Cardiac muscle cell (in vitro differentiated cells and primary cell): ENCODE measurements around the gene EML4. TPM values are rescaled to one million over a fixed set of nuclear protein-coding genes. Genes with fewer than 3 reads are reported as not detected.

Experiments used
- DNase-seq, 2 donors: peaks; one replicate each; pipeline versions ENCODE4 v3.0.0 to v3.0.0-alpha.2; 2010 to 2017; ENCODE audit warnings: low read depth in 1 of 2, low spot score in 1 of 2
- H3K27ac ChIP-seq: fragments of 200-600 bp; sonication (generic); 2 replicates; pipeline ENCODE4 v1.5.1; 2016
- H3K27me3 ChIP-seq: fragments of 200-600 bp; sonication (generic); 2 replicates; pipeline ENCODE4 v1.6.0; 2016; ENCODE audit warnings: control low read depth
- H3K36me3 ChIP-seq: fragments of 200-600 bp; sonication (generic); 2 replicates; pipeline ENCODE4 v1.5.1; 2016; ENCODE audit warnings: control low read depth
- H3K4me1 ChIP-seq: fragments of 200-600 bp; sonication (generic); 2 replicates; pipeline ENCODE4 v1.8.1; 2017; ENCODE audit warnings: low read depth, mild to moderate bottlenecking, mixed run types
- H3K4me3 ChIP-seq: fragments of 200-600 bp; sonication (generic); 2 replicates; pipeline ENCODE4 v1.5.1; 2016; ENCODE audit warnings: mild to moderate bottlenecking
- H3K9me3 ChIP-seq: fragments of 200-600 bp; sonication (generic); 2 replicates; pipeline ENCODE4 v1.5.1; 2017; ENCODE audit warnings: low read depth, mild to moderate bottlenecking, control low read depth
- polyA plus RNA-seq: library from polyadenylated mRNA; unstranded; fragments of >200 nt; fragmentation: Nextera tagmentation; extraction: Ambion mirVana; gene quantifications from 2 replicates; pipeline ENCODE4 v1.2.1, GENCODE V29; 2016
- total RNA-seq: library from RNA; depleted of rRNA; stranded (reverse); fragments of >200 nt; gene quantifications from 2 replicates; pipeline ENCODE4 v1.2.3, GENCODE V29; 2016
- TF ChIP-seq, protein P1 (sequence below): IDR thresholded peaks from 2 replicates; pipeline ENCODE4 v1.5.1; 2012; ENCODE audit warnings: low read depth, mild to moderate bottlenecking, low read length

The EML4 gene
- total and polyA plus RNA-seq, 2 experiments from 2014 or later = 46.6 to 56.2 TPM

DNA sequence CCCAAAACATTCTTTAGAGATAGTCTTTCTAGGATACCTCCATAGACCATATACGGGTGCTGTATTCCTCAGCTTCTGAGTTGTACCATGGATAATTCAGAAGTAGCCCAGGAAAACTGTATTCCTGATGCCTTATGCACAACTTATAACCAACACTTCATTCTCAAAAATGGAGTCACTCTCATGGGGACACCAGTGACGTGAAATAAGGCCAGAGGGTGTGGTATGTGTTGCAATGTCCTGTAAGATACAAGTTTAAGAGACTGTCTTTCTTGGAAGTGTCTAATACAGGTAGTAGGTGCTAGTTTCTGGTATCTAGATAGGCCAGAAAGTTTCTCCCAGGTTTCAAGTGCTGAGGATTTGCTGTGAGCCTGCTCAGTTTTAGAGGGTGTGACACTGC, 155.8 kb downstream of the EML4 start:
- no peaks in the 10 kb centered on the region for H3K4me1 ChIP-seq
- no peak overlapping the region for H3K4me3 ChIP-seq
- TF ChIP-seq, protein P1, sequence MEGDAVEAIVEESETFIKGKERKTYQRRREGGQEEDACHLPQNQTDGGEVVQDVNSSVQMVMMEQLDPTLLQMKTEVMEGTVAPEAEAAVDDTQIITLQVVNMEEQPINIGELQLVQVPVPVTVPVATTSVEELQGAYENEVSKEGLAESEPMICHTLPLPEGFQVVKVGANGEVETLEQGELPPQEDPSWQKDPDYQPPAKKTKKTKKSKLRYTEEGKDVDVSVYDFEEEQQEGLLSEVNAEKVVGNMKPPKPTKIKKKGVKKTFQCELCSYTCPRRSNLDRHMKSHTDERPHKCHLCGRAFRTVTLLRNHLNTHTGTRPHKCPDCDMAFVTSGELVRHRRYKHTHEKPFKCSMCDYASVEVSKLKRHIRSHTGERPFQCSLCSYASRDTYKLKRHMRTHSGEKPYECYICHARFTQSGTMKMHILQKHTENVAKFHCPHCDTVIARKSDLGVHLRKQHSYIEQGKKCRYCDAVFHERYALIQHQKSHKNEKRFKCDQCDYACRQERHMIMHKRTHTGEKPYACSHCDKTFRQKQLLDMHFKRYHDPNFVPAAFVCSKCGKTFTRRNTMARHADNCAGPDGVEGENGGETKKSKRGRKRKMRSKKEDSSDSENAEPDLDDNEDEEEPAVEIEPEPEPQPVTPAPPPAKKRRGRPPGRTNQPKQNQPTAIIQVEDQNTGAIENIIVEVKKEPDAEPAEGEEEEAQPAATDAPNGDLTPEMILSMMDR = no peak
- peaks cover 62% of the 10 kb centered on the region for H3K36me3 ChIP-seq
- H3K27me3 ChIP-seq = no peaks in the 10 kb centered on the region
- H3K9me3 ChIP-seq = no peaks in the 10 kb centered on the region
- no peak for DNase-seq
- peak overlapping the region; percentile 53 for H3K27ac ChIP-seq

DNA sequence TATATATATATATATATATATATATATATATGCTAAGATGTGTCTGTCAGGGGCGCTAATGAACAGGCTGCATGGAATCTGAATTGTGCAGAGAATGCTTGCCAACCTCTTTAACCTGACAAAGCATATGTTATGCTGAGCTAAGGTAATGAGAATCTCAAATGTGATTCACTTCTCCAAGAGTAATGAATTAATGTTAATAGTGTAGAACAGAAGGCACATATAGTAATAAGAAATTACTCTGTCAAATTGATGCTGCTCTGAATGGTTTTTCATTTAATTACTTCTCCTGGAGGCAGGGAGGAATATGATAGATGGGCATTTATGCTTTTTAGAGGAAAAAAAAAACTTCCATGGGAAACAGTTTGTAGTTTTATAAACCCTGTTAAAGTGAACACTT, 156.5 kb downstream of the EML4 start:
- Histone ChIP-seq H3K4me1 (no peaks in the 10 kb centered on the region), H3K27me3 (no peaks in the 10 kb centered on the region), H3K36me3 (peaks cover 66% of the 10 kb centered on the region), H3K4me3 (no peak overlapping the region), H3K27ac (no peak overlapping the region), H3K9me3 (no peaks in the 10 kb centered on the region)
- DNase-seq = no peak
- TF ChIP-seq, protein P1 = no peak

DNA sequence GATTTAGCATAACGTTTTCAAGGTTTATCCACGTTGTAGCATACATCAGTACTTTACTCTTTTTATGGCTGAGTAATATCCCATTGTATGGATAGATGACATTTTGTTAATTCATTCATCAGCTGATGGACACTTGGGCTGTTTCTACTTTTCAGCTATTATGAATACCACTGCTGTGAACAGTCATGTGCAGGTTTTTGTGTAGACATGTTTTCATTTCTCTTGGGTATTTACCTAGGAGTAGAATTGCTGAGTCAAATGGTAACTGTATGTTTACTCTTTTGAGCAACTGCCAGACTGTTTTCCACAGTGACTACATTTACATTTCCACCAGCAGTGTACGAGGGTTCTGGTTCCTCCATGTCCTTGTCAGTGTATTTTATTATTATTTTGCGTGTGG, 158.0 kb downstream of the EML4 start:
- H3K4me1 ChIP-seq = no peaks in the 10 kb centered on the region
- TF ChIP-seq, protein P1 = no peak
- H3K4me3 ChIP-seq = no peak overlapping the region
- H3K9me3 ChIP-seq = no peaks in the 10 kb centered on the region
- peak overlapping the region; percentile 28 for H3K27ac ChIP-seq
- no peaks in the 10 kb centered on the region for H3K27me3 ChIP-seq
- H3K36me3 ChIP-seq = peaks cover 75% of the 10 kb centered on the region
- DNase-seq = no peak

DNA sequence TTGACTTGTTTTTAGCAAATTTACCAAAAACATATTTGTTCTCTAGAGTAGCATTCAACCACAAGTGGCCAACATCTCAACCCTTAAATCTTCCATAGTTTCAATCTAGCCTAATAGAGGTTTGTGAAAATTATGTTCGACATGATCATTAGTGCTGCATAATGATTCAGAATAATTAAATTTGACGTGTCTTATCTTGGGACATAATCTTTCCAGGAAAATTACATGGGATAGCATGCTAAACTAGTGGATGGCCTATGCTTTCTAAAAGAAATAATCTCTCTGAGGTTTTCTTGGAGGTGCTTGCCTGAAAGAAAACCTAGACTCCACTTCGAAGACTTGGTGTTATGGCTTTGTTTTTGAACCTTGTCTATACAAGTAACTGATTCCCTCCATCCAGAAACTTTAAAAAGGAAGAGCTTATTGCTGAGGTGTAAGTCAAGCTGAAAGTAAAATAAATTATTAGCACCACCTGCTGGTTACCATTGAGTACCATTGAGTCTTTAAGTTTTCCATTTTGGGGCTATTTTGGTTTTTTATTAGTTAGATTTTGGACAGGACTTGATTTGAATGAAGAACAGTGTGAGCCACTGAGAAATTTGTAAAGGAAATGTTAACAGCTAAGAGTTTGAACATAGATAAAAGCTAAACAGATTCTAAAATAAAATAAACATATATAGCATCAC, 159.1 kb downstream of the EML4 start:
- H3K27me3 ChIP-seq = no peaks in the 10 kb centered on the region
- H3K36me3 ChIP-seq = peaks cover 78% of the 10 kb centered on the region
- H3K27ac ChIP-seq = no peak overlapping the region
- no peaks in the 10 kb centered on the region for H3K9me3 ChIP-seq
- H3K4me3 ChIP-seq = no peak overlapping the region
- peak; percentile 9 to 63 for DNase-seq
- no peaks in the 10 kb centered on the region for H3K4me1 ChIP-seq
- TF ChIP-seq, protein P1 = peak; percentile 42

DNA sequence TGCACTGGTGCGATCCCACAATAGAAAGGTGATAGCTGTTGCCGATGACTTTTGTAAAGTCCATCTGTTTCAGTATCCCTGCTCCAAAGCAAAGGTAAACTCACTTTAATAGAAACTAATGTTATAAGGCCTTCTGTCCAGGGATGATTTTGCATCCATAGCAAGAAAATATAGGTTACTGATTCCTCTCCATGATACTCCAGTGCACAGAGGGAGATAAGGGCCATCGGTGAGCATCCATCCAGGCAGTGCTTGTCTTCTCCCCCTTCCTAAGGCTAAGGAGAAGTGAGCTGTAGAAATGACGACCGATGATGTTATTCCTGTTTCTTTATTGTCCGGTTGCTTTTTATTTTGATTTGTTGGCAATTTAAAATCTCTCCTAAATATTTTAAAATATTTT, 159.8 kb downstream of the EML4 start:
- H3K27me3 ChIP-seq = no peaks in the 10 kb centered on the region
- TF ChIP-seq, protein P1 = no peak
- no peak overlapping the region for H3K27ac ChIP-seq
- peaks cover 80% of the 10 kb centered on the region for H3K36me3 ChIP-seq
- no peaks in the 10 kb centered on the region for H3K4me1 ChIP-seq
- no peak overlapping the region for H3K4me3 ChIP-seq
- H3K9me3 ChIP-seq = no peaks in the 10 kb centered on the region
- DNase-seq = no peak
